Natural killer cell (primary cell): Measurements from ENCODE around the gene FOSB. TPM values are rescaled to one million over a fixed set of nuclear protein-coding genes. Genes with fewer than 3 reads are reported as not detected.

ENCODE experiments used
- ATAC-seq, 3 donors: fragments of 150-1000 bp in 2 of 3; fragments of 200-7000 bp in 1 of 3; cut with Tn5 transposase; 1 replicate in 1 of 3; 2 replicates in 2 of 3; pipeline ENCODE4 v1.10.0; 2021; ENCODE audit warnings: mild to moderate bottlenecking in 2 of 3, moderate library complexity in 2 of 3
- DNase-seq, 2 donors: peaks; one replicate each; pipeline versions ENCODE4 v3.0.0 to v3.0.0-alpha.2; 2013 to 2021; ENCODE audit warnings: mixed read lengths in 1 of 2
- H3K27ac ChIP-seq: one replicate; pipeline ENCODE4 v1.5.1; 2013; ENCODE audit warnings: mild to moderate bottlenecking, low read length
- H3K27me3 ChIP-seq: one replicate; pipeline ENCODE4 v1.6.1; 2013; ENCODE audit warnings: low read length; ENCODE audit not compliant: control insufficient read depth, insufficient read depth
- H3K36me3 ChIP-seq: one replicate; pipeline ENCODE4 v1.6.1; 2013; ENCODE audit warnings: low read length; ENCODE audit not compliant: control insufficient read depth, insufficient read depth
- H3K4me1 ChIP-seq: one replicate; pipeline ENCODE4 v1.6.1; 2013; ENCODE audit warnings: low read length; ENCODE audit not compliant: control insufficient read depth, insufficient read depth
- H3K4me3 ChIP-seq: one replicate; pipeline ENCODE4 v1.5.1; 2013; ENCODE audit warnings: low read length
- H3K9me3 ChIP-seq: one replicate; pipeline ENCODE4 v1.6.1; 2013; ENCODE audit warnings: low read length; ENCODE audit not compliant: control insufficient read depth, insufficient read depth
- H3K27ac Mint-ChIP-seq, 2 donors: one replicate each; pipeline ENCODE4 v1.8.0; 2022; ENCODE audit warnings: mild to moderate bottlenecking in 2 of 2, mixed read lengths in 2 of 2, moderate library complexity in 1 of 2
- H3K27me3 Mint-ChIP-seq, 2 donors: one replicate each; pipeline ENCODE4 v1.8.0; 2022; ENCODE audit warnings: low read depth in 2 of 2, mixed read lengths in 2 of 2
- H3K36me3 Mint-ChIP-seq: one replicate; pipeline ENCODE4 v1.8.0; 2022; ENCODE audit warnings: mixed read lengths
- H3K4me1 Mint-ChIP-seq, 2 donors: one replicate each; pipeline ENCODE4 v1.8.0; 2022; ENCODE audit warnings: mixed read lengths in 2 of 2
- H3K4me3 Mint-ChIP-seq: one replicate; pipeline ENCODE4 v1.8.0; 2022; ENCODE audit warnings: mild to moderate bottlenecking, moderate library complexity, mixed read lengths
- H3K9me3 Mint-ChIP-seq, 2 donors: one replicate each; pipeline ENCODE4 v1.8.0; 2022; ENCODE audit warnings: mixed read lengths in 2 of 2
- WGBS: methylation state at CpG from one replicate; pipeline ENCODE4 v1.1.7; 2013; ENCODE audit warnings: missing lambda C conversion rate; ENCODE audit not compliant: insufficient coverage; 5-methylcytosine and 5-hydroxymethylcytosine counted together
- intact Hi-C: fragments of 100-400 bp; cut with micrococcal nuclease; formaldehyde crosslinking; loops from one replicate; pipeline ENCODE4 v1.14.2; 2022
- total RNA-seq, 4 donors: library from RNA; stranded (reverse); fragments of 120-200 nt in 1 of 4; gene quantifications; one replicate each; pipeline versions ENCODE4 v1.2.3 to v1.2.4, GENCODE V29; 2013 to 2022
- TF ChIP-seq, protein P1 (sequence below): fragments of 200-600 bp; IDR thresholded peaks from one replicate; pipeline ENCODE4 v1.8.0; 2022; ENCODE audit warnings: antibody characterized with exemption

The FOSB gene
- total RNA-seq, 3 donors from 2014 or later (not counting 1 experiment from before 2014, with no cell fraction given): 784 to 1,837 (median 1,121) TPM

DNA sequence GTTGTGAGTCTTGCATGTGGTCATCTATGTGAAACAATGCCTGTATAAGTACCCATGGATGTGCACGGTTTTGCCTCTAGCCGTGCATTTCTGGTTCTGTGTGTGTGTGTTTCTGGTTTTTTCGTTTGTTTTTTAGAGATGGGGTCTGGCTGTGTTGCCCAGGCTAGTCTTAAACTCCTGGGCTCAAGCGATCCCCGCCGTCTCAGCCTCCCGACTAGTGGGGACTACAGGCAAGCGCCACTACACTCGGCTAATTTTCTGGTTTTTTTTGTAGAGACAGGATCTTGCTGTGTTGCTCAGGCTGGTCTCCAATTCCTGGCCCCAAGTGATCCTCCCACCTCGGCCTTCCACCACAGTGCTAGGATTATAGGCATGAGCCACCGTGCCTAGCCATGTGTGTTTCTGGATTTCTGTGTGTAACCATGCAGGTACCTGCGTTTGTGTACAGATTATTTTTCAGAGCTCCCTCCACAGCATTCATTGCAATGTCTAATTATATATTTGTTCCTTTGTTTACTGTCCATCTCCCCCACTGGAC, 15.9 kb upstream of the FOSB start:
- TF ChIP-seq, protein P1, sequence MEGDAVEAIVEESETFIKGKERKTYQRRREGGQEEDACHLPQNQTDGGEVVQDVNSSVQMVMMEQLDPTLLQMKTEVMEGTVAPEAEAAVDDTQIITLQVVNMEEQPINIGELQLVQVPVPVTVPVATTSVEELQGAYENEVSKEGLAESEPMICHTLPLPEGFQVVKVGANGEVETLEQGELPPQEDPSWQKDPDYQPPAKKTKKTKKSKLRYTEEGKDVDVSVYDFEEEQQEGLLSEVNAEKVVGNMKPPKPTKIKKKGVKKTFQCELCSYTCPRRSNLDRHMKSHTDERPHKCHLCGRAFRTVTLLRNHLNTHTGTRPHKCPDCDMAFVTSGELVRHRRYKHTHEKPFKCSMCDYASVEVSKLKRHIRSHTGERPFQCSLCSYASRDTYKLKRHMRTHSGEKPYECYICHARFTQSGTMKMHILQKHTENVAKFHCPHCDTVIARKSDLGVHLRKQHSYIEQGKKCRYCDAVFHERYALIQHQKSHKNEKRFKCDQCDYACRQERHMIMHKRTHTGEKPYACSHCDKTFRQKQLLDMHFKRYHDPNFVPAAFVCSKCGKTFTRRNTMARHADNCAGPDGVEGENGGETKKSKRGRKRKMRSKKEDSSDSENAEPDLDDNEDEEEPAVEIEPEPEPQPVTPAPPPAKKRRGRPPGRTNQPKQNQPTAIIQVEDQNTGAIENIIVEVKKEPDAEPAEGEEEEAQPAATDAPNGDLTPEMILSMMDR: no peak
- H3K4me3 ChIP-seq: no peak overlapping the region
- ATAC-seq (no peak), DNase-seq (no peak)
- peaks cover 68% of the 10 kb centered on the region for H3K4me1 ChIP-seq
- peak overlapping the region; percentile 100 for H3K27ac ChIP-seq
- intact Hi-C loops: loop anchor here (10.0 kb wide), 1 partner anchor 193 kb away; no protein-coding TSS in a partner anchor
- no peaks in the 10 kb centered on the region for H3K9me3 ChIP-seq
- H3K9me3 Mint-ChIP-seq: no peaks in the 10 kb centered on the region
- H3K4me3 Mint-ChIP-seq: peak overlapping the region; percentile 93
- peaks cover 66 to 76% of the 10 kb centered on the region in 2 donors for H3K4me1 Mint-ChIP-seq
- 74% methylated on average over 12 of the region's 12 CpGs for WGBS
- H3K36me3 ChIP-seq: peaks cover 5% of the 10 kb centered on the region
- peak overlapping the region; percentile 99 to 100 for H3K27ac Mint-ChIP-seq
- H3K36me3 Mint-ChIP-seq: no peaks in the 10 kb centered on the region
- H3K27me3 Mint-ChIP-seq: no peaks in the 10 kb centered on the region
- H3K27me3 ChIP-seq: no peaks in the 10 kb centered on the region

DNA sequence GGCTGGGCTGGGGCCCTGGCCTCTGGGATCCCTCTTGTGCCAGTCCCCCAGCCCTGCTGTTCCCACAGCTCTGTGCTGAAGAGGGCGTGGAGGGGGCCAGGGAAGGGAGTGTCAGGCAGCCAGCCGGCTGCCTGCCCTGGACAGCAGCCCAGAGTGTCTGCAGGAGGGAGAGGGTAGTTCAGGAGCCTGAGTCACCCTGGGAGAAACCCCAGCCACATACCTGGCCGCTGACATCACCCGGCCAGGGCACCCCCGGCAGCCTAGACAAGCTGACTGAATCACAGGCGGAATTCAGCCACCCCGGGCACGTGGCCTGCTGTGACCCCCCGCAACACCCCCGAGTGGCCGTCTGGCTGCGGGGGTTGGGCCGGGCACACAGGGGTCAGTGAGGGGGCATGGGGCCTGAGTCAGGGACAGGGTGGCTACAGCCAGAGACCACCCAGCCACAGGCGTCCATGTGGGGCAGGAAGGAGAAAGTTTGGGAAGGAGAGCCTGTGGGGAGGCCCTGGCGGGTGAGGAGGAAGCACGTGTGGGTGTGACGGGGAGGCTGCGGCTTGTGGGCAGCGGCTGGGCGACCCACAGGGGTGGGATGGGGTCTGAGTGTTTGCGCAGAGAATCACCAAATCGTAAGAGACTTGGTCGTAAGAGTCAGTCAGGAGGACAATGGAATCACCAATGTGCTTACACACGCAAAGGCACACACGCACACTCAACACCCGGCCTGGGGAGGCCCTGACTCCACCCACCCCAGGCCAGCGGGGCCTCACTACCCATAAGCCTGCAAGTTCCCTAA, 11.9 kb upstream of the FOSB start:
- 3% methylated on average over 27 of the region's 27 CpGs for WGBS
- DNase-seq (peak; percentile 84 to 88), ATAC-seq (peak; percentile 60 to 77 (median 72))
- Histone ChIP-seq H3K27ac (peak overlapping the region; percentile 74), H3K36me3 (no peaks in the 10 kb centered on the region), H3K4me3 (no peak overlapping the region), H3K27me3 (no peaks in the 10 kb centered on the region), H3K4me1 (peaks cover 40% of the 10 kb centered on the region), H3K9me3 (no peaks in the 10 kb centered on the region)
- Mint-ChIP-seq H3K9me3 (no peaks in the 10 kb centered on the region), H3K4me3 (peak overlapping the region; percentile 47), H3K27ac (peak overlapping the region; percentile 92 to 98), H3K4me1 (peaks cover 42 to 52% of the 10 kb centered on the region in 2 donors), H3K36me3 (no peaks in the 10 kb centered on the region), H3K27me3 (peaks cover 0 to 4% of the 10 kb centered on the region in 2 donors)
- TF ChIP-seq, protein P1: no peak
- intact Hi-C loops: loop anchor here (1.0 to 10.0 kb wide), 2 partner anchors 11 to 189 kb away; partner anchors contain the start of gene FOSB

DNA sequence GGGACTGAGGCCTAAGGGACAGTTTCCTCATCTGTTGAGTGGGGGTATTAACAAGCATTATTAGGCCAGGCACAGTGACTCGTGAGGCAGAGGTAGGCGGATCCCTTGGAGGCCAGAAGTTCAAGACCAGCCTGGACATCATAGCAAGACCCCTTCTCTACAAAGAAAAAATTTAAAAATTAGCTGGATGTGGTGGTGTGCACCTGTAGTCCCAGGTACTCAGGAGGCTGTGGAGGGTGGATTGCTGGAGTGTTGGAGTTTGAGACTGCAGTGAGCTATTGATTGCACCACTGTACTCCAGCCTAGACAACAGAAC, 11.3 kb upstream of the FOSB start:
- no peaks in the 10 kb centered on the region for H3K27me3 ChIP-seq
- H3K27me3 Mint-ChIP-seq: peaks cover 0 to 4% of the 10 kb centered on the region in 2 donors
- no peaks in the 10 kb centered on the region for H3K36me3 Mint-ChIP-seq
- ATAC-seq (no peak), DNase-seq (no peak)
- no peaks in the 10 kb centered on the region for H3K9me3 ChIP-seq
- intact Hi-C loops: loop anchor here (1.0 to 10.0 kb wide), 2 partner anchors 11 to 188 kb away; partner anchors contain the start of gene FOSB
- peak overlapping the region; percentile 92 to 98 for H3K27ac Mint-ChIP-seq
- peaks cover 36 to 47% of the 10 kb centered on the region in 2 donors for H3K4me1 Mint-ChIP-seq
- peak overlapping the region; percentile 47 for H3K4me3 Mint-ChIP-seq
- peaks cover 34% of the 10 kb centered on the region for H3K4me1 ChIP-seq
- H3K4me3 ChIP-seq: no peak overlapping the region
- no peaks in the 10 kb centered on the region for H3K9me3 Mint-ChIP-seq
- no CpG with 5 or more reads among the region's 2 CpGs for WGBS
- H3K36me3 ChIP-seq: no peaks in the 10 kb centered on the region
- H3K27ac ChIP-seq: peak overlapping the region; percentile 74
- TF ChIP-seq, protein P1: no peak
